ENCODE data around the gene PNPLA5.

Gene PNPLA5

DNA sequence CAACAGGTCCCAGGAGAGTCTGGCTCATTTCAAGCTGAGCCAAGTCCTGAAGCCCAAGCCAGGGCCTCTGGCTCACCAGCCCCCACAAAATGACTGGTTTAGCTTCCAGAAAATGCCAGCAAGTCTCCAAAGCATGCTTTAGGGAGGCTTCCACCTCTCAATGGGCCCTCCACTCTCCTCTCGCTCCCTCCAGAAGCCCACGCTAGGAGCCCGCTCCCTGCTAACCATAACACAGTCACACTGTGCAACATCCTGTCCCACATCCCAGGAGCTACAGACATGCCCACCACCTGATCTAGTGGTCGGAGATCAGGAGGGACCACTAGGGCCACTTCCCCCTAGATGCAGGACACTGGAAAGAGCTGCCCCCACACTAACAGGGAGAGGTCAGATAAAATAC is 36.4 kb downstream of the PNPLA5 start:
- no peak for DNase-seq (ENCODE audit: low read depth in 2 of 2, low spot score in 1 of 2)

DNA sequence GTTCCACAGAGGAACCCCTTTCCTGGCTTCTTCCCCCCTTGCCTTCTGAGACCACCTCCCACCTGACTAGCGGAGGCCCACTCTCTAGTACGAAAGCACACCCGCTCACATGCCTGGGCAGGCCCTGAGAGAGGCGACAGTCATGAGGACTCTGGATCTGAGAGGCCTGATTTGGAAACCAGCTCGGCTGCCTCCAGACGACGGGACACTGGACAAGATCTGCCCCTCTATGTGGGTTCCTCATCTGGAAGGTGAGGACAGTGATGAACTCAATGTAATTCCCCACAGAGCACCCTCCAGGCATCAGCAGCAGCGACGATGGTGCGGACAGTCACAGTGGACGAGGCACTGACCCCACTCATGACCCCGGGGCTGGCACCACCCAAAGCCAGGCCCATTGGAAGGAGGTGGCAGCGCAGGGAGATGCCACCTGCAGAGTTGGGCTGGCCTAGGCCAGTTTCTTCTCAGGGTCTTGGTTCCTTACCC is 37.0 kb downstream of the PNPLA5 start:
- DNase-seq (ENCODE audit: low read depth in 2 of 2, low spot score in 1 of 2): no peak

DNA sequence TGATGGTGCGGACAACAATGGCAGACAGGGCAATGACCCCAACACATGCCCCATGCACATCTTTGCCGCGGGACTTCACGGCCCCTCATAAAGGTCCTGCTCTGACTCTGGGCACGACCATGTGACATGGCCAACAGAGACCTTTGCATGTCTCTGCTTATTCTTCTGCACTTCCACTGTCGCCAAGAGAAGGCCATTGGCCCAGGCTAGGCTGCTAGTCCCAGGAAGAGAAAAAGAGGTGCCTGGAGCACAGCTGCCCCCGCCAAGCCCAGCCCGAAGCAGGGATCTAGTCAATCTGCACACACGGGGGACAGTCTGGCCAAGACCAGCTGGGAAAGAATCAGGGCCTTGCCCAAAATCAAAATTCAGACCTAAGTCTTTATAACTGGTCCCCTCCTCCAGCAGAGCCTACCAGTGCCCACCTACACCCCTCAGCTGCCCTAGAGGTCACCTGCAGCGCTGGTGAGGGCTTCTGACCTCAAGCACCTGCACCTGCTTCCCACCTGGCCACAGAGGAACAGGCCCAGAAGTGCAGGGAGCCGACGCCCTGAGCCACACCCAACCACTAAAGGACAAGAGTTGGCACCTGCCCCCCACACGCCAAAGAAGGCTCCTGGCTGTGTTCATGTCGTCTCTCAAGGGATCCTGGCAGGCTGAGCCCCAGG is 37.6 kb downstream of the PNPLA5 start:
- DNase-seq (ENCODE audit: low read depth in 2 of 2, low spot score in 1 of 2): no peak

DNA sequence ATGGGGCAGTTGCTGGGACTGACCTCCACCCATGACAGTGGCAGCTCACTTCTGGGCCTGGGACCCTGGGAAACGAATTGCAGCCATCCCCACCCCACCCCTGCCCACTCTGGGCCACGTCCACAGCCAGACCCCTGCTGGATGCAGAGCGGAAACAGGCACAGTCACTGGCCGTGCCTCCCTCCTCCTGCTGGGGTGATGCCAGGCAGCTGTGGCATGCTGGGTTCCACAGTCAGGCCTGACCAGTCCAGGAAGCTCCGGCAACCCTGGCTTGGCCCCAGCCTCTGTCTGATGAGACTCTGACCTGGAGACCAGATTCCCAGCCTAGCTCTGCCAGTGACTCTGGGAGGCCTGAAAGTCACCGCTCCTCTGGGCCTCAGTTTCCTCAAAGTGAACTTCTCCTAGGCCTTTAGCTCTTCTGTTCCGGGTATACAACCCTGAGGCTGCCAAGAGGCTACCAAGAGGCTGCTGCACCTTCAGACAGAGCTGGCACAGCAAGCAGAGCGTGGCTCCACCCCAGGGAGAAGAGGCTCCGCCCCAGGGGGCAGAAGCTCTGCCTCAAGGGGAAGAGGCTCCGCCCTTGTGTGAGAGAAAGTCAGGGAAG is 38.4 kb downstream of the PNPLA5 start:
- DNase-seq (ENCODE audit: low read depth in 2 of 2, low spot score in 1 of 2): no peak

DNA sequence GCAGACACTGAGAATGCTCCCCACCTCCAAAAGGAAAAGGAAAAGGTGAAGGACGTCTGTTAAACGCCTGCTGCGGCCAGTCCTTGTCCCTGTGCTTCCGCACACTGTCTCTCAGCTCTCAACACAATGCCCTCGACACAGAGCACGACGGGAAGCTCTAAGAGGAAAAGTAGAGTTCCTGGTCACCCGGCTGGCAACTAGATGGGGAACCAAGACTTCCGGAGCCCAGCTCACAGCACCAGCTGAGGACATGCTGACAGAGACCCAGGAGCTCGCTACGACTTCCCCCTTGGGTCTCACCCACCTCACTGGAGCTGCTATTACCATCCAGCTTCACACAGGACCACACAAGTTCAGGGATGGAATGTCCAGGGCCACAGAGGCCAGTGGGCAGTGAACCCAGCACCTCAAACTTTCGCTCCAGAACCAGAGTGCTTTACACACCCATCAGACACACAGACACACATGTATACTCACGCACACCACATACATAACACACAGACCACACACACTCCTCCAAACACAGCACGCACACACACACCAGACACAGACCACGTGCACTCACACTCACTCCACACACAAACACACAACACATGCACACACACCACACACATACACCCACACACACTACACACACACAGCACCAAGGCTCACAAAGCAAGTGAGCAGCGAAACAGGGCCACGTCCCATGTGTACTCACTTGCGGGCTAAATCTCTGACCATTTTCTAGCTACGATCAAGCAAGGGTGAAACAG is 39.1 kb downstream of the PNPLA5 start:
- no peak for DNase-seq (ENCODE audit: low read depth in 2 of 2, low spot score in 1 of 2)

DNA sequence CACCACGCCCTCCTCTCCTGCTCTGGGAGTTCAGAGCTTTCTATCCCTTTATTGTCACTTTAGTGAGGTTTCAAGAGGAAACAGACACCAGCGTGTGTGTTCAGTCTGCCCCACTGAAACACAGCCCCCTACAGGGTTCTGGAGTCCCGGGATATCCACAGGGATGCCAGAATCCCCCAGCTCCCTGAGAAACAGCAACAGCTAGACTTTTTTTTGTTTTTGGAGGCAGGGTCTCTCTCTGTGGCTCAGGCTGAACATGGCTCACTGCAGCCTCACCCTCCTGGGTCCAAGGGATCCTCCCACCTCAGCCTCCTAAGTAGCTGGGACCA is 39.9 kb downstream of the PNPLA5 start:
- DNase-seq (ENCODE audit: low read depth in 2 of 2, low spot score in 1 of 2): no peak

GRCh38 chr22:43851058-43851978 is 40.5 kb downstream of the PNPLA5 start:
- DNase-seq (ENCODE audit: low read depth in 2 of 2, low spot score in 1 of 2): no peak

DNA sequence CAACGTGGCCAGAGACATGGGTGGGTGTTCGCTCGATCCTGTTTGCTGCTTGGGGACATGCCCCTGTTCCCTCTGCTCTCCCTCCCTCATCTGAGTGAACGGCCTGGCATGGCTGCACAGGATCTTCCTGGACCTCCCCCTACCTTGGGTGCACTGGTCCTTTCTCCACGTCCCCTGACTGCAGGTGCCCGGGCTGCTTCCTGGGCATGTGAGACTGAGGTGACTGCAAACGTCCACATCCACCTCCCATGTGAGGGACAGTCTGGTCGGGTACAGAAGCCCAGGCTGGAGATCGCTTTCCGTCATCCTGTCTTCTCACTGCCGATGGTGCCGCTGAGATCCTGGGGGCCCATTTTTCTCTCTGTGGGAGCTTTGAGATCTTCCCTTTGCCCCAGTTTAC is 41.3 kb downstream of the PNPLA5 start:
- no peak for DNase-seq (ENCODE audit: low read depth in 2 of 2, low spot score in 1 of 2)

DNA sequence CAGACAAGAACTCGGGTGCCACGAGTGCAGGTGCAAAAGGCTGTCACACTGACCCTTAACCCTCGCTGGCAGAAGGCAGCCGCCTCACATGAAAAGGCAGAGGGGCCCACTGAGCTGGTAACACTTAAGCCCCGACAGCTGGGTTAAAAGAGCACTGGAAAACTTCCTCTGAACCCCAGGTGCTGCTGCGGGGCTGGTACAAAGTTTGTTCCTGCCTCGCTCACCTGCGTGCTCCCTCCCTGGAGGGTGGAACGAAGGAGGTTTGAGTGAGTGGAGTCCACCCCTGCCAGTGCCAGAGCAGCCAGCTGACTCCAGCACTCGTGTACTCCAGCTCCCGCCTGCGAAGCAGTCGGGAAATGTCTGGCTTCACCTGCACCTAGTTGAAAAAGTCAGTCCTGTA is 42.1 kb downstream of the PNPLA5 start:
- DNase-seq (ENCODE audit: low read depth in 2 of 2, low spot score in 1 of 2): no peak

- DNase-seq (ENCODE audit: low read depth in 2 of 2, low spot score in 1 of 2): no peak
Measured at GRCh38 chr22:43848366-43849171, 43.2 kb downstream of the PNPLA5 start.

DNA sequence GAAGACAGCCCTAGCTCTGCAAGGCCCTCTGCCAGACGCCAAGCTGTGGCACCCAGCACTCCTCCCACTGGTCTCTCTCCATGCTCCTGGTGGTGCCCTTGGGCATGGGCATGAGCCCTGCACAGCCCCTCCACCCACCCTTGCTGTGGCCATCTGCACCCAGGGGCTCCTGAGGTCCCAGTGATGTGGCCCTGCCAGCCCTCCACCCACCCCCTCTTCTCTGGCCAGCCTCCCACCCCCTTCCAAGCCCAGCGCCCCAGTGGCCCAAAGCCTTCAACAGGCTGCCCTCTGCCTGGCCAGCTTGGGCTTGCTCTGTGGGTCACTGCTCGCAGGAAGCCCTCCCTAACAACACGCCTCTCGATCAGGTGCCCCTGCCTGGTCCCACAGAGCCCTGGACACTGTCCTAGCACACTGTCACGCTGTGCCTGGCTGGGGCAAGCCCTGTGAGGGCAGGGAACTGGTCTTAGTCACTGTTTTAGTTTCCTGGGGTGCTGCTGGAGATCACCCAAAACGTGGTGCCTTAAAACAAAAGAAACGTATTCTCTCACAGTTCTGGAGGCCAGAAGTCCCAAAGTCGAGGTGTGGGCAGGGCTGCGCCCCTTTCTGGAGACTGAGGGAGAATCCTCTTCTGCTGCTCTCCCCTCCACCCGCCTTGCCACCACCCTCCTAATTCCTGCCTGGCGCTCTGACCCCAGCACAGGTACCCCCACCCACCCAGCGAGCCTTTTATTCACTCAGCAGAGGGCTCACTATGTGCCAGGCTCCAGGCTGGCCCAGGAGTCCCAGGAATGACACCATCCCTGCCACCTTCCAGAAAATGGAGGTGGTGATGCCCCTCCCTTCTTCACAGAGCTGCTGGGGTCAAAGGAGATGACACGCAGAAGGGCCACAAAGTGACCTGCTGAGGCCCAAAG is 44.2 kb downstream of the PNPLA5 start:
- no peak for DNase-seq (ENCODE audit: low read depth in 2 of 2, low spot score in 1 of 2)

- no peak for DNase-seq (ENCODE audit: low read depth in 2 of 2, low spot score in 1 of 2)
Measured at GRCh38 chr22:43846966-43847365, 44.8 kb downstream of the PNPLA5 start.

GRCh38 chr22:43845981-43846380 is 45.8 kb downstream of the PNPLA5 start:
- no peak for DNase-seq (ENCODE audit: low read depth in 2 of 2, low spot score in 1 of 2)

DNA sequence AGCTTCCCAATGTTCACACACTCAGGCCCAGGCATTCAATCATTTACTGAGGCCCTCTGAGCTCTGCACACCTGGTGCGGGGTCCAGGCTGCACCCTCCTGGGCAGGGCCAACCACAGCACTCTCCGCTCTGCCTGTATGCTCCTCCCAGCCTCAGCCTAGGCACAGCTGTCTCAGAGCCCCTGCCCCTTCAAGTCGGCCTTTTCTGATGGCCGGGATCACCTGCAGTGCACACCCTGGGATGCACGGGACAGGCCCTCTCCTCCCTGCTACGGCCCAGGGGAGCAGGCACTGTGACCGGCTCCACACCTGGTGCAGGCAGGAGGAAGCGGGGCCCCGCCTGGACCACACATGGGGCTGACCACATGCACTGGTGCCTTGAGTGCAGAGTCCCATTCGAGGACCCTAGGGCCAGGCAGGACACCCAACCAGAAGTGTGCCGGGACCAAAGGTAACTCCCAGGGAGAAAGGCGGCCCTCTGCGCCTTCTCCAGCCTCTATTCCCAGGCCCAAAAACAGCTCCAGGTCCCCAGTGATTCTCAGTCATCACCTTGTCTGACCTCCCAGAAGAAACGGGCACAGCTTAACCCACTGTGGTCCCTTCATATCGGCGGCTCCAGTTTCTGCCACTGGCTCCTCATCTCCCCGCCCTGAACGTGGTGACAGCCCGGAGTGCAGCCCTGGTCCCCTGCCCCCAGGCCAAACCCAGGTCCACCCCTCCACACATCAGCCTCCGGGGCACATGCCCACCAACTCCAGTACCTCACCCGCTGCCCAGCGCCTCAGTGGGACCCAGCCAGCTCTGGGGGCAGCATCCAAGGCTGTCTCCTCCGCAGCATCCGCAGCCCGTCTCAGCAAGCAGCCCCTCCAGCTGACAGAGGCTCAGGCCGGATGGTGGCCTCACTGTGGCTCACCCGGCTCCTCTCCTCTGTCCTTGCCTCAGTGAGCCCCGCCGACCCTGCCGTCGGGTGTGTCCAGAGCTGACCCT is 47.0 kb downstream of the PNPLA5 start:
- no peak for DNase-seq (ENCODE audit: low read depth in 2 of 2, low spot score in 1 of 2)

GRCh38 chr22:43843783-43844530 is 47.9 kb downstream of the PNPLA5 start:
- DNase-seq (ENCODE audit: low read depth in 2 of 2, low spot score in 1 of 2): no peak

DNA sequence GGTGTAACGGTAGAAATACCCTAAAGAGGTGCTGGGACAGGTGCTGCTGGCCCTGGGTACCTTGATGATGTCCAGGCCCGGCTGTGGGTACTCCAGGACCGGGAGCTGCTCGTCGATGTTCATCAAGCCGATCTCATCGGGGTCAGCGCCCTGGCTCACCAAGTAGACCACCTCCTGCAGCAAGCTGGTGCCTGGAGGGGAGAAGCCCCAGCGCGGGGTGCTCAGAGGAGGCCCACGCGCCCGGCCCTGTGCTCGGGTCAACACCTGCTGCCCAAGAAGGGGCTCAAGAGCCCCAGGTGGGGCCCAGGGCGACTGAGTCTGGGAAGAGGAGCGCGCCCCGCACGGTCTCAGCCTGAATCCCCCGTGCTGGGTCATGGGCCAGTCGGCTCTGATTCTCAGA is 50.1 kb downstream of the PNPLA5 start:
- no peak for DNase-seq (ENCODE audit: low read depth in 2 of 2, low spot score in 1 of 2)

DNA sequence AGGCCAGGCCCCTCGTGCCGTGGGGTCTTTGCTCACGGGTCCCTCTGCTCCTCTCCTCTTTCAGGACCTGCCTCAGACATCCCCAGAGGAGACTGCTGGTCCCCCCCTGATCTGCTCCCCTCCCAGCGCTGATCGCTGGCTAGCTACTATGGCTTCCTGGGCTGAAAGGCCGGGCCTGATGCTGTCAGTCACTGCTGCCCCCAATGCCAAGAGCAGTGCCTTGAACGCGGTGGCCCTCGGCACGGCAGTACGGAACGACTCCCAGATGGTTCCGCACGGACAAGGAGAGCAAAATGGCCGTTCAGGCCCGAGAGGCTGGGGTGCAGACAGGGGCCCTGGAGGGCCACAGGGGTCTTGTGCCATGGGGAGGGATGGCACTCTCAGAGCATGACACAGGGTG is 51.0 kb downstream of the PNPLA5 start:
- DNase-seq (ENCODE audit: low read depth in 2 of 2, low spot score in 1 of 2): no peak

DNA sequence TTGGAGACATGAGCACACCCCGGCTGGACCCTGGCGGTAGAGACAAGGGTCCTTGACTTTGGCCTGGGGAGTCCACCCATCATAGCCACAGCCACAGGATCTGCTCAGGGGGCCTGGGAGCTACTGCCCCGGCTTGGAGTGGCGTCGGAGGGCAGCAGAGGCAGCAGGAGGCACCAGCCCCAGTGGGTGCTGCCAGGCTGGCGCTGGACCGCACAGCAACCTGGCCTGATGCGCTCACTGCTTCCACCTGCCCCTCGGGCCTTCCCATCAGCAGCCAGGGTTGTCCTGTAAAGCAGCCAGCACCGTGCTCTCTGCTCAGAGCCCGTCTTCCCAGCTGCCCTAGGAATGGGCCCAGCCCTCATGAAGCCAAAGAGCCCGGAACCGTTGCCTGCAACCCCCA is 51.4 kb downstream of the PNPLA5 start:
- no peak for DNase-seq (ENCODE audit: low read depth in 2 of 2, low spot score in 1 of 2)

All from stimulated activated CD8-positive, alpha-beta memory T cell treated with anti-CD3 and anti-CD28 coated beads, Interleukin-4, amount 100 ng/mL, for 4 hours (primary cell).